Measurements from ENCODE around the gene SCN9A. TPM values are rescaled to one million over a fixed set of nuclear protein-coding genes. Genes with fewer than 3 reads are reported as not detected.

The SCN9A gene
- total and polyA plus RNA-seq, 9 of the 15 experiments (the other 6 are each of a cell fraction or from before 2014, with no cell fraction given) = 1.4 to 22.8 (median 7.1) TPM

DNA sequence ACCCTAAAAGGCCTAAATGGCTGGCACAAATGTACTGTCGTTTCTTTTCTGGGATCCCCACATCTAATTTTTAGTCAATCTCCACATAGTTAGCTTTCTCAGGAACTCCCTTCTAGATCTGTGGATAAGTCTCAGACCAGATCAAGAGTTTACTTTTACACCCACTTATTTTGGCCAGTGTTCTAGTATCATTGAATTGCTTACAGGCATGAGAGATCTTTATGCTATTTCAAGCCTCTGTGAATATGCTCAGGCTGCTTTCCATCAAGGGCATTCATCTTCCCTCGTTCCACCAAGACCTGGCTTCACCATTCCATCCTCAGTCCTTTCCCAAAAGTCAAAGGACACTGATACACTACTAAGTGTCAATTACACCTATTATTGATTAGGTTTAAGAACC, 220.2 kb downstream of the SCN9A start (continued):
- TF ChIP-seq, protein P1, sequence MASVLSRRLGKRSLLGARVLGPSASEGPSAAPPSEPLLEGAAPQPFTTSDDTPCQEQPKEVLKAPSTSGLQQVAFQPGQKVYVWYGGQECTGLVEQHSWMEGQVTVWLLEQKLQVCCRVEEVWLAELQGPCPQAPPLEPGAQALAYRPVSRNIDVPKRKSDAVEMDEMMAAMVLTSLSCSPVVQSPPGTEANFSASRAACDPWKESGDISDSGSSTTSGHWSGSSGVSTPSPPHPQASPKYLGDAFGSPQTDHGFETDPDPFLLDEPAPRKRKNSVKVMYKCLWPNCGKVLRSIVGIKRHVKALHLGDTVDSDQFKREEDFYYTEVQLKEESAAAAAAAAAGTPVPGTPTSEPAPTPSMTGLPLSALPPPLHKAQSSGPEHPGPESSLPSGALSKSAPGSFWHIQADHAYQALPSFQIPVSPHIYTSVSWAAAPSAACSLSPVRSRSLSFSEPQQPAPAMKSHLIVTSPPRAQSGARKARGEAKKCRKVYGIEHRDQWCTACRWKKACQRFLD (CRISPR knock-in tag; IDR thresholded peaks at IDR 0.05) = no peak
- TF ChIP-seq ZNF140 (CRISPR knock-in tag; IDR thresholded peaks at IDR 0.05) (no peak), KDM5B (IDR thresholded peaks at IDR 0.05; ENCODE audit: insufficient replicate concordance, low read depth, low read length) (no peak), BRCA1 (IDR thresholded peaks at IDR 0.05) (no peak), BRCA1 (CRISPR knock-in tag; IDR thresholded peaks at IDR 0.05) (no peak), LCOR (CRISPR knock-in tag; IDR thresholded peaks at IDR 0.05) (no peak)

DNA sequence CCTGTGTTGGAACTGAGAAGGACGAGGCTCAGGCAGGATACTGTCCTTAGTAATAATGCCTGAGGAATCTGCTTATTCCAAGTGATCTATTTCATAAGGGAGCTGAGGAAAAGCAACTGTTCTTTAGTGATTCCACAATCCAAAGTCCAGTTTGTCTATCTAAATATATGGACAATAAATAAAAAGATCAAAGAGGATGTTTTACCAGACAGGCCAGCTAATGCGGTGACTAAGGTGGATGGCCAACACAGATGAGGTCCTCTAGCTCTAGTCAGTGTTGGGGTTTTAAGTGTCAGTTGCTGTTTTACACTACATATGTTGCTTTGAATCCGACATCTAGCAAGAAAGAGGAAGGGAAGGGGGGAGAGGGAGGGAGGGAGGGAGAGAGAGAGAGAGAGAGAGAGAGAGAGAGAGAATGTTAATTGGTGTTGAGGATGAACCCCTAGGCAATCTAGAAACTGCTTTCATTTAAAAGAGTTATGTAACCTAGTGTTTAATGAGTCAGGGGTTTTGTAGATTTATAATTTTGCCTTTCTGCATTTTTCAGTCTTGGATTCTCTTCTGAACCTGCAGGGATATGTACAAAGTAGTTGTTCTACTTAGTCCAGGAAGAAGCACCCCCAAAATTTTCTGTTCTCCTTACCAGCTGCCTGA, 220.9 kb downstream of the SCN9A start:
- Histone ChIP-seq H3K4me2 (ENCODE audit: insufficient read depth, low read length) (no peak overlapping the region), H3K27me3 (ENCODE audit: control insufficient read depth in 2 of 2, insufficient read depth in 2 of 2, low read length in 2 of 2) (no peaks in the 10 kb centered on the region), H3K36me3 (ENCODE audit: control insufficient read depth, insufficient read depth, low read length) (no peaks in the 10 kb centered on the region), H3K9me1 (ENCODE audit: control insufficient read depth, insufficient read depth, low read length) (no peaks in the 10 kb centered on the region), H3K9me3 (replicated peaks; ENCODE audit: control insufficient read depth, insufficient read depth, low read depth, low read length) (no peaks in the 10 kb centered on the region), H3K27ac (ENCODE audit: extremely low read depth, low read depth, low read length) (no peak overlapping the region), H2AFZ (ENCODE audit: low read depth, low read length) (no peak overlapping the region), H3K79me2 (ENCODE audit: control insufficient read depth, insufficient read depth, low read length) (no peaks in the 10 kb centered on the region), H3K4me1 (replicated peaks in 1 of 2; ENCODE audit: control insufficient read depth in 2 of 2, insufficient read depth in 2 of 2, low read length in 2 of 2) (no peaks in the 10 kb centered on the region), H3K9ac (ENCODE audit: insufficient read depth in 1 of 2, low read depth in 2 of 2, low read length in 2 of 2) (no peak overlapping the region), H3K4me3 (no peak overlapping the region), H4K20me1 (replicated peaks; ENCODE audit: control insufficient read depth, insufficient read depth, low read length) (no peaks in the 10 kb centered on the region)
- ChIA-PET CTCF (ENCODE audit: low intra/inter-chr PET ratio) (no interaction called here), POLR2A (interaction anchor here (1.0 to 1.9 kb wide), 2 partner anchors 9 to 14 kb away, joined by 4 to 6 read pairs; no protein-coding TSS in a partner anchor)
- intact Hi-C loops (cut with micrococcal nuclease) (no loop called here), in situ Hi-C loops (cut with MboI) (no loop called here)
- no peak for TF ChIP-seq MEF2A (IDR thresholded peaks at IDR 0.05; ENCODE audit: control insufficient read depth, low read depth, low read length)
- no TSS peak for BruUV-seq (replicated peaks)
- FAIRE-seq = no peak
- DNase-seq (ENCODE audit: extremely low read depth in 1 of 4, low spot score in 3 of 4) = no peak
- no peak for ATAC-seq
- WGBS (ENCODE audit: insufficient coverage, low coverage, missing lambda C conversion rate) = 2% methylated on average over 3 of the region's 3 CpGs
